HUES48 (cell line): Measurements from ENCODE around the gene RNF39.
"Not testable (repeated sequence)": the region's sequence is repeated elsewhere in the genome, so short reads cannot be mapped to it uniquely, and the experiment has no call there.

Source experiments
- H3K27ac ChIP-seq: one replicate; pipeline ENCODE4 v1.7.0; 2013; ENCODE audit warnings: low read depth, low read length, inconsistent platforms
- H3K27me3 ChIP-seq: 2 replicates; pipeline ENCODE4 v1.6.1; 2013; ENCODE audit warnings: mild to moderate bottlenecking, low read length; ENCODE audit not compliant: control insufficient read depth, insufficient read depth
- H3K36me3 ChIP-seq: 2 replicates; pipeline ENCODE4 v1.6.1; 2013; ENCODE audit warnings: low read length; ENCODE audit not compliant: control insufficient read depth, insufficient read depth
- H3K4me1 ChIP-seq: 2 replicates; pipeline ENCODE4 v1.6.1; 2013; ENCODE audit warnings: mild to moderate bottlenecking, low read length; ENCODE audit not compliant: control insufficient read depth, insufficient read depth
- H3K4me3 ChIP-seq: 2 replicates; pipeline ENCODE4 v1.5.1; 2013; ENCODE audit warnings: mild to moderate bottlenecking, low read depth, low read length
- H3K9ac ChIP-seq: 2 replicates; pipeline ENCODE4 v1.6.1; 2013; ENCODE audit warnings: mild to moderate bottlenecking, low read depth, low read length, moderate library complexity
- H3K9me3 ChIP-seq: 2 replicates; pipeline ENCODE4 v1.6.1; 2013; ENCODE audit warnings: low read length; ENCODE audit not compliant: control insufficient read depth, insufficient read depth

The RNF39 gene

DNA sequence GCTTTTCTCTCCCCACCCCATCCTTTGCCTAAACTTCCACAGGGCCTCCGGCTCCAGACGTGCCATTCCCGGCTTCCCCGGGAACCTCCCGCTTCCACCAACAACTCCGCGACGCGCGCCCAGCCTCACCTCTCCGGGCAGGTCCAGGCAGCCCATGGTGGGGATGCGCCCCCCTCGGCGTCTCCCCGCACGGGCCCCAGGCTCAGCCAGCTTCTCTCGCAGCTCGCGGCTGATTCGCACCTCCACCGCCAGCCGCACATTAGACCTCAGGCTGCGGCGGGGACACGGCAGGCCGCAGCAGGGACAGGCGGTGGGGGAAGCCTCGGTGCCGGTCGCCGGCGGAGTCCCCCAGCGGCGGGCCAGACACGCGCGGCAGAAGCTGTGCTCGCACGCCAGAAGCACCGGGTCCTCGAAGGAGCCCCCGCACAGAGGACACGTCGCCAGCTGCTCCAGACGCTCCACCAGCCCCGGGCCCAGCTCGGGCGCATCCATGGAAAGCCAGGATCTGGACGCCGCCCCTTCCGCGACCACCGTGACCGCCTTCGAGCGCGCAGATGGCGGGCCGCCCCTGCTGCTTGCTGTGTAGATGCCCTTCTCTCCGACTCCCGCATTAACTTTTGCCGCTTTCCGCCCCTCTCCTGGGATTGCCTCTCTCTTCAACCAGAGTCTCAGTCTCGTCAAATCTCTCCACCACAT lies at the start of gene RNF39:
Gene RNF39, minus strand, starts transcription at position 676 of the 696 bp plus-strand sequence. Its CDS starts 184 bp downstream, at position 492.
- H3K4me1 ChIP-seq: peaks cover 21% of the 10 kb centered on the region; the same call in 1 of the 2 replicates
- H3K36me3 ChIP-seq: no peaks in the 10 kb centered on the region
- H3K27ac ChIP-seq: no peak within 1 kb of the TSS
- peaks cover 96% of the 10 kb centered on the region for H3K27me3 ChIP-seq
- no peak within 1 kb of the TSS for H3K9ac ChIP-seq
- peak within 1 kb of the TSS; percentile 68 for H3K4me3 ChIP-seq
- H3K9me3 ChIP-seq: no peaks in the 10 kb centered on the region

GRCh38 chr6:30122515-30122914 lies 46.9 kb upstream of the RNF39 start:
- no peaks in the 10 kb centered on the region for H3K4me1 ChIP-seq
- no peak overlapping the region for H3K4me3 ChIP-seq
- H3K9ac ChIP-seq: no peak overlapping the region
- no peaks in the 10 kb centered on the region for H3K36me3 ChIP-seq
- H3K27ac ChIP-seq: no peak overlapping the region
- H3K27me3 ChIP-seq: peaks cover 32% of the 10 kb centered on the region
- no peaks in the 10 kb centered on the region for H3K9me3 ChIP-seq

DNA sequence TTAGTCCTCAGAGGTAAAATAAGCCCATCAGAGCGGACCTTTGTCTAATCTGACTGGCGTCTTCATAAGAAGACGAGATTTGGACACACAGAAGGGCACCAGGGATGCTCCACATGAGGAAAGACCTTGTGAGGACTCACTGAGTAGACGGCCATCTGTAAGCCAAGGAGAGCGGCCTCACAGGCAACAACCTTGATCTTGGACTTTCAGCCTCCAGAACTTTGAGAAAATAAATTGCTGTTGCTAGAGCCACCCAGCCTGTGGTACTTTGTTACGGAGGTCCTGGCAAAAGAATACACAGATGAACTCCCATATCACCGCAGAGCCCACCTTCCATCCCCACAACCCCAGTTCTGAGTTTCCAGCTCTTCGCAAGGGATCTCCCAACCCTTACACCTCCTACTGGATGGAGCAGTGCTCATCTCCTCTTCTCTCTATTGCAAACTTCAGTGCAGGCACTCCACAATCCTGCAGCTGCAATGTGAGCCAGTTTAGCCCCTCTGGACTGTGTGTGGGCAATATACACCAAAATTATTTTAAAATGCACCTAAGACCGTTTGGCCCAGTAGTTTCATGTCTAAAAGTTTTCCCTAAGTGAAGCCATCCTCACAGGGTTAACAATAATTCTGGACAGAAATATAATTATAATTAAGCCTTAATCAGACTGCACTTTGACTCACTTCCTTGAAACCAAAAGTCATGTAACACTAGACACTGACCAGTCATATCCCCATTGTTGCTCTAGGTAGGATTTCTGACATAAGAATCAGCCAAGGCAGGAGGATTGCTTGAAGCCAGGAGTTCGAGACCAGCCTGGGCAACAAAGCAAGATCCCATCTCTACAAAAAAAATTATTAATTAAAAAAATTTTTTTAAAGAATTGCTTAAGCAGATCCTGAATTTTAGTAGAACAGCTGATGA lies 46.1 kb upstream of the RNF39 start:
- H3K4me3 ChIP-seq: no peak overlapping the region

DNA sequence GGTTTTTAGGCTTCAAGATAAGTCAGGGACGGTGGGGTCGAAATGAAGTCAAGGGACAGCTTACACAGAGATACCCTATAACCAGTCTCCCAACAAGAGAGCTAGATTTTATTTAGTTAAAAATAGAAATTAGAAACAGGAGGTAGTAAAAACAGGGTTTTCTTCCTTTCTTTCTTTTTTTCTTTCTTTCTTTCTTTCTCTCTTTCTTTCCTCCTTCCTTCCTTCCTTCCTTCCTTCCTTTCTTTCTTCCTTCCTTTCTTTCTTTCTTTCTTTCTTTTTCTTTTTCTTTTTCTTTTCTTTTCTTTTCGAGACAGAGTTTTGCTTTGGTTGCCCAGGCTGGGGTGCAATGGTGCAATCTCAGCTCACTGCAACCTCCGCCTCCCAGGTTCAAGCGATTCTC lies 43.1 kb upstream of the RNF39 start:
- not testable (repeated sequence) for H3K4me3 ChIP-seq, H3K27me3 ChIP-seq, H3K36me3 ChIP-seq, H3K4me1 ChIP-seq, H3K27ac ChIP-seq, H3K9me3 ChIP-seq, H3K9ac ChIP-seq

More for the DNA sequence above, 46.1 kb upstream of the RNF39 start:
- Histone ChIP-seq H3K9me3 (no peaks in the 10 kb centered on the region), H3K27ac (no peak overlapping the region), H3K4me1 (no peaks in the 10 kb centered on the region), H3K9ac (no peak overlapping the region), H3K27me3 (peaks cover 24% of the 10 kb centered on the region), H3K36me3 (no peaks in the 10 kb centered on the region)

GRCh38 chr6:30116724-30117123 lies 41.2 kb upstream of the RNF39 start:
- Histone ChIP-seq H3K9ac (no peak overlapping the region), H3K4me1 (no peaks in the 10 kb centered on the region), H3K36me3 (no peaks in the 10 kb centered on the region), H3K27me3 (peaks cover 27% of the 10 kb centered on the region), H3K27ac (no peak overlapping the region), H3K9me3 (no peaks in the 10 kb centered on the region), H3K4me3 (no peak overlapping the region)

- Histone ChIP-seq H3K9me3 (no peaks in the 10 kb centered on the region), H3K4me1 (no peaks in the 10 kb centered on the region), H3K36me3 (no peaks in the 10 kb centered on the region), H3K27ac (no peak overlapping the region), H3K4me3 (no peak overlapping the region), H3K9ac (no peak overlapping the region), H3K27me3 (peaks cover 40% of the 10 kb centered on the region)
These were observed 38.3 kb upstream of the RNF39 start for GRCh38 chr6:30113841-30114240.

DNA sequence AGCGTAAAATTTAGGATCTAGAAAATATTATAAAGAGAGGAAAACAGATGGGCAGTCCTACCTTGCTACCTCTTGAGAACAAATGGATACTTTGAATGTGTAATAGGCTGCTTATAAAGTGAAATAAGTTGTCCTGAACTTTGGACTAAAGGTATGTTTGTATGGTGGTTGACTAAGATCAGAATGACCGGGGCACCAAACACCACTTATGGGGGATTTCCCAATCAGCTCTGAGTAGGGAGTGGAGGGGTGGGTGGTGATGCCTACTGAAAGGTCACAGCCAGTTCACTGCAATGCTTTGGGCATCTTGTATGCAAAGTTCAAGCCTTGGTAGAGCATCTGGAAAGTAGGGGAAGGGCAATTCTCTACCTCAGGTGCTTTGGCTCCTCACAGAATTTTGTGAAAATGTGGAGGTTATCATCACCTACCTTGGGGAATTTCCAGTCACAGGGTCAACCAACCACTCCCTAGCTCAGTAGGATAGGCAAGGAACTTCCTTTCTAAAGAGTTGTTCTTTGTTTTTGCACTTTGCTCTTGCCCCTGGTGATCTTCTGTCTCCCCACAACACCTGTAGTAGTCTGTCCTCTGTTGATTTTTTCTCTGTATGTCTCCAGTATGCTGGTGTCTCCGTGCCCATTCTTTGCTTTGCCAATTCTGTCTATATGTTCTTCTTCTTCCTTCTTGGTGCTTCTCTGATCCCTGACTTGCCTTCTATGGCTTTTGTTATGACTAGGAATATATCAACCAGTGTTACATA lies 37.6 kb upstream of the RNF39 start, which contains the start of gene TRIM31:
Gene TRIM31, minus strand, starts transcription at position 88 of the 757 bp plus-strand sequence. CDS start 285 bp downstream, outside the sequence.
- Histone ChIP-seq H3K27me3 (peaks cover 40% of the 10 kb centered on the region), H3K4me1 (no peaks in the 10 kb centered on the region), H3K36me3 (no peaks in the 10 kb centered on the region), H3K9ac (no peak within 1 kb of the TSS), H3K9me3 (no peaks in the 10 kb centered on the region), H3K27ac (no peak within 1 kb of the TSS), H3K4me3 (no peak within 1 kb of the TSS)

- Histone ChIP-seq H3K4me1 (no peaks in the 10 kb centered on the region), H3K27me3 (peaks cover 40% of the 10 kb centered on the region), H3K36me3 (no peaks in the 10 kb centered on the region), H3K9ac (no peak overlapping the region), H3K4me3 (no peak overlapping the region), H3K27ac (no peak overlapping the region), H3K9me3 (no peaks in the 10 kb centered on the region)
These were observed 36.9 kb upstream of the RNF39 start for GRCh38 chr6:30112402-30112994.

DNA sequence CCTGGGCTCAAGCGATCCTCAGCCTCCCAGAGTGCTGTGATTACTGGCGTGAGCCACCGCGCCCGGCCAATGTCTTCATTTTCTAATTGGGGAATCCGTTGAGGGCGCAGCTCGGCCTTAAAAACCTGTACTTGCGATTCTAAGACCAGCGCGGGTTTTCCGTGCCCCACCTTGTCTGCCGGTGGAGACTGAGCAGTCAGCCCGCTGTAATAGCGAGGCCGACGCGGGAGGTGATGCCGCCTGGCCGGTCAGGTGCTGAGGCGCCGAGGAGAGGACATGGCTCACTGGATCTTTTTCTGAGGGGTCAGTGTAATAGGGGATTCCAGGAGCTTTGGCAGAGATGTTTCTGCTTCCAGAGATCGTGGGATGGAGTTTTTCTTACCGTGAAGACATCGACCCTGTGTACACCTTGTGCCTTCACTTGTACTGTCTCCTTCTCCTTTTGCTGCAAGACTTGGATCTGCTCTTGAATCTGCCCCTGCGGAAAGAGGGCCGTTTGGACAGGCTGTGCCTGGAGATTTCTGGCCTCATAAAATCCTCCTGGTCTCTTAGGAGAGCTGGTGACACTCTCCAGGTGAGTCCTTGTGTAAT lies 35.8 kb upstream of the RNF39 start:
- H3K4me3 ChIP-seq: no peak overlapping the region
- peaks cover 40% of the 10 kb centered on the region for H3K27me3 ChIP-seq
- H3K36me3 ChIP-seq: no peaks in the 10 kb centered on the region
- H3K9me3 ChIP-seq: no peaks in the 10 kb centered on the region
- H3K4me1 ChIP-seq: no peaks in the 10 kb centered on the region
- no peak overlapping the region for H3K27ac ChIP-seq
- H3K9ac ChIP-seq: no peak overlapping the region

DNA sequence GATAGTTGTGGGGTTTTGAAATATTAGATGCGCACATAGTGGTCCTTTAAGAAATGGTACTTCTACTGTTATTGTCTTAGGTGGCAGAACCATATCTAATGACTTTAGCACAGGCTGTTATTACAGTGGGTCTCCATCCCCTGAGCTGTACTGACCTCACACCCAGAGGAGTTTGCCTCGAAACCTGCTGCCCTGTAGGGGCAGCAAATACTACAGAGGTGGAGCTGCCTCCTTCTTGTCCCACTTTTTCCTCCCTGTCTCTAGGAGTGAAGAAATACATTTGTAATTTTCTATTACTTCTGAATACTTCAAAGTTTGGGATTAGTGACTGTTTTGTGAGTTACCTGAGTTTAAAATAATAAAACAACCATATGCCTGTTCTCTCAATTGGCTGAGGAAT lies 29.1 kb upstream of the RNF39 start:
- peaks cover 24% of the 10 kb centered on the region for H3K4me1 ChIP-seq
- H3K9ac ChIP-seq: no peak overlapping the region
- H3K9me3 ChIP-seq: no peaks in the 10 kb centered on the region
- H3K27me3 ChIP-seq: peaks cover 61% of the 10 kb centered on the region
- H3K27ac ChIP-seq: no peak overlapping the region
- no peaks in the 10 kb centered on the region for H3K36me3 ChIP-seq
- H3K4me3 ChIP-seq: no peak overlapping the region
